ENCODE results near the gene TANC1.

Gene TANC1

DNA sequence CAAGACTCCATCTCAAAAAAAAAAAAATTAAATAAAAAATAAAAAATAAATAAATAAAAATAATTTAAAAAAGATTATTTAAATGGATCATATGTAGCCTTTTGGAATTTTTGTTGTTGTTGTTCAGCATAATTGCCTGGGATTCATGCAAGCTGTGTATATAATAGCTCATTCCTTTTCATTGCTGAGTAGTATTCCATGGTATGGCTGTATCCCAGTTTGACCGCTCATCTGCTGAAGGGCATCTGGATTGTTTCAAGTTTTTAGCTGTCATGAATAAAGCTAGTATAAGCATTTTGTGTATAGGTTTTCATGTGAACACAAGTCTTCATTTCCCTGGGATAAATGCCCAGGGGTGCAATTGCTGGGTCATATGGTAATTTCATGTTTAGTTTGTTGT, 6.4 kb upstream of the TANC1 start:
- DNase-seq (ENCODE audit: low read depth): no peak

DNA sequence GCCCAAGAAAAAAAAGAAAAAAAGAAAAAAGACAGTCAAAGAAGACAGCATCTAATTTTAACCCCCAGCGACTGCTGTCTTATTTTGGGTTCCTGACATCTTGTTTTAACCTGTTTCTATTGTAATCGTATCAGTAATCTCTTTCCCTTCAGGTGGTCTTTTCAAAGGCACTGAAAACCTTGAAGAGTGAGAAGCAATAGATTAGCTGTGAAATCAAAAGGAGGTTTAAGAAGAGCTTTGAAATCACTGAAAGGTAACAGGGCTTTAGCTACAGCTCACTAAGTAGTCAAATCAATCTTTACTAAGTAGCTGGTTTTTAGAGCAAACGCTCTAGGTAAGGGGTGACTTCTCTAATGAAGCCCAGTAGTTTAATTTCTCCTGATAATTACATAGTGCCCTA, 5.4 kb upstream of the TANC1 start:
- no peak for DNase-seq (ENCODE audit: low read depth)

DNA sequence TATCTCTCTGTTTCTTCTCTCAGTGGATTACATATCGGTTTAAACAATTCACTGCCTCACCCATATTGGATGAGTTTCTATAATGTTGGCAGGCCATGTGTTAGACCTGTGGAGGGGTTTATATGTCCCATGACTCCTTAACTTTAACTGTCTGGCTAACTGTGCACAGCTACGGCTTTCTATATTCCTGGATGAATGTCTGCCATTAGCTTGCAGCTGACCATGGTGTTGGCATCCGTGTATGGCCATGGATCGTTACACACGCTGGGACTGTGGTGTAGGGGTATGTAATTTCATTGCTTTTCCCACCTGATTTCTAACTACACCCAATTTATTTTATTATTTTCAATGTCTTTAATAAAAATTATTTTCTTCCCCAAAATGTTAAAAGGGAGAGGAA, 3.3 kb upstream of the TANC1 start:
- DNase-seq (ENCODE audit: low read depth): no peak

DNA sequence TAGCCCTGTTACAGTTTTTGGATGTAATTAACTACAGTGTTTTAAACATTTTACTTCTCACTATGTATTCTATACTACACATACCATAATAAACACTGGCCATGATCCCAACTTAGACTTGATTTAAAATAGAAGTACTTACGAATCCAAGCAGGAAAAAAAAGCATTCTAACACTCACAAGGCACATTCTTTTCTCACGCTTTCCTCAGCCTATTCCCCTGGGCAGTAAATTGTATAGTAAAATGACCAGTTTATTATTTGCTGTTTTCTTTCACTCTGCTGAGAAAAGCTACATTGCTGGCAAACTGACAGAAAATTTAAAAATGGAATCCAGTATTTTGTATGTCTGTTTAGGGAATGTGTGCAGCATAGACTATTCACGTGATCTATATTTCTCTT, 2.8 kb upstream of the TANC1 start:
- DNase-seq (ENCODE audit: low read depth): no peak

DNA sequence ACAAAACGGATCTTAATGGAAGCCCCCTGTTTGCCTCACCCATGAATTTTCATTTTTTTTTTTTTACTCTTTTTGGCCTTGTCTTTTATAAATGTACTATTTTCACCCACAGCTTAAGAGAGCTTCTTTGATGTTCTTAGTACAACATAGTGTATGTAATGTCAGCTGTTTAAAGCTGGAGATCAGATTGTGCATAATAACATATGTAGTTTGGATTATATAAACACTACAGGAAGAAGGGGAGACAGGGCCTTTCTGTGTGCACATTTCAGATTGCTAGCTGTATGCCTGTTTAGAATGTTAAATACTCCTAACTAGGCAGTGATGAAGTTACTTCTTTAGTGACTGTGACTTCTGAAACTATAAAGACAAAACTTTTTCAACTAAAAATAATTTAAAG, 2.1 kb upstream of the TANC1 start:
- DNase-seq (ENCODE audit: low read depth): no peak

DNA sequence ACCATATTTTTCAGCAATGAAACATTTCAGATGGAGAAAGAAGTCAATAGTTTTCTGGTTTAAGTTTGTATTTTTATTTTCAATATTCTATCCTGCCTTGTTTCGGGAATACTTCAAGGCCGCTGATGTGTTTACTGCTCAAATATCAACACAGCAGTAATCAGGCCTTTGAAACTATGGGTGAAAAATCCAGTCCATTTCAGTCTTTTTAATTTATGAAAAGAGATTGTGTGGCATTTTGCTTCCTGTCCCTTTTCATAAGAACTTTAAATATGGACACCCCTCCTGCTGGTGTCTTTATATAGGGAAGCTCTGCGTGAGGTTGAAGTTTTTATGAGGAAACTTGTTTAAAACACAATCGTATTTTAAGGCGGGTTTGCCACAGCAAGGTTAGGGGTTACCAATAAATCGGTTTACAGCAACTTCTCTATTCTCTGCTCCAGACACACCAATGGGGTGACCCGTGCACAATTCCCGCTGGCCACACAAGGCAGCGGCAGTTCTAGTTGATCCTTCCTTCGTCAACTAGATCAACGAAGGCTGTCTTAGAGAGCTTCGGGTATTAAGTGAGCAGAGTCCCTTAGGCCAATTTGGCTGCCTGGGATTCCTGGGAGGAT, 1.2 kb upstream of the TANC1 start:
- no peak for DNase-seq (ENCODE audit: low read depth)

DNA sequence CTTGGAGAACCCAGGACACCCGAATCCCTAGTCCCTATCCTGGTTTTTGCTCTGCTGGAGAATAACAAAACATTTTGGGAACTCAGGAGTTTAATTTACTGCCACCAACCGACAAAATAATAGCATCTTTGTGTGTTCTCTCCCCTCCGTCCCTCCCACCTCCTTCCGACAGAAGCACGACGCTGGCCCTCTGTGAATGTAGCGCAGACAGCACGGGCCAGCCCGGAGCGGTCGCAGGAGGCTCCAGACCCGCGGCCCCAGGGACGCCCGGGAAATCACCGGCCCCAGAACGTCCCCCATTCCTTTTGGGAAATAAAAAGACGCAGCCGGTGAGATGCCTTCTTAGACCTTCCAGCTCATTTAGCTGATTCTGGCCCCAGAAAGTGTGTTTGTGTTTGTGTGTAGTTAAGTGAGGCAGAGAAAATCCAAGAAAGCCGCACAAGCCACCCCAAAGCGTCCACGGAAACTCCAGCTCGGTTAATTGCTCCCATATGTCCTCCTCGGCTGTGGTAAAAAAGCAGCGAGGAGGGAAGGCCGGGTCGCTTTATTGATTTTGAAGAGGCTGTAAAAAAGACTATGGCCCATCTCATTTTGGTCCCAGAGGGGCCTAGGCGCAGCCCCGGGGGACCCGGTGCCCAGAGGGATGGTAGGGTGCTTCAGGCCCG, 577 bp upstream of the TANC1 start:
- DNase-seq (ENCODE audit: low read depth): no peak

DNA sequence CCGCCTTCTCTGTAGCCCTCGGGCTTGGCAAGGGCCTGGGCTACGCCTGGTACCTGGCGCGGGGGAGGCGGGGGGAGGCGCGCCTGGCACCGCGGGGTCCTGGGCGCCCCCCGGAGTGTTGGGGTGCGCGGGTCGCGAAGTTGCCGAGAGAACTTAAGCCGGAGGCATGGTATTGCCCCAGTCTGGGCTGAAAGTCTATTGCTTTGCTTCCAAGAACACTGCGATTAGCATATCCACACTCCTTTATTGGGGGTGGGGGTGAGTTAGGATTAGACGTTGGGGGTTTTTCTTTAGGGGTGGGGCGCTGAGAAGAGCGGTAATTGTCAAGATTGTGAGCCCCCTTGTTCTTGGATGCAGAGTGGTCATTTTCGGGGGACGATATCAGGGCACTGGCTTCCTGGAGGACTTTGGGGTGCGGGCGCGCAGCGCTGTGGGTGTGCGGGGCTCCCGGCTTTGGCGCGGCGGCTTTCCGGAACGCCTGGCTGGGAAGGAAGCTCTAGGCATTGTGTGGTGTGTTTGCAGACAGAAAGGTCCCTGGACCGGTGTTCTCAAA, 798 bp downstream of the TANC1 start:
- DNase-seq (ENCODE audit: low read depth): no peak

DNA sequence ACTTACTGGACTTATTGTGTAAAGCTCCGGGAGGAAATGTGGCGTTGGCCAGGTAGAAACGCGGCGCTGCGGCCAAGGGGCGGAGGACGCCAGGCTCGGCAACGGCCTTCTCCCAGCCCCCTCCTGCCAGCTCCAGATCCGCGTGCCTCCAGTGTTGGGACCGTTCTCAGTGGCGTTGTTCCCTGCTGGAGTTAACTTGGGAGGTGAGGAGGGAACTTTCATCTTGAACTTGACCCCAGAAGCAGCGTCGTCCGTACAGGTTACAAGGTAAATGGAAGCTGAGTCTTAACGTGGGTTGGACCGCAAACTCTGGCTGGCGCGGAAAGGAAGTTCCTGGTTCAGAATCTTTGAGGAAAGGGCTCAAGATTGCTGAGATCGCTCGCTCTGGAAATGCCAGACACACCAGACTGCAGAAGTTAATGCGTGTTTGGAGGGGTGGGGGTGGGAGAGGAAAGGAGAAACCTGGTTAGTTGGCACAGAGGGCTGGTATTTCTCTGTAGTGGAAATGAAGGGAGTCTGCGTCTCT, 1.3 kb downstream of the TANC1 start:
- no peak for DNase-seq (ENCODE audit: low read depth)

DNA sequence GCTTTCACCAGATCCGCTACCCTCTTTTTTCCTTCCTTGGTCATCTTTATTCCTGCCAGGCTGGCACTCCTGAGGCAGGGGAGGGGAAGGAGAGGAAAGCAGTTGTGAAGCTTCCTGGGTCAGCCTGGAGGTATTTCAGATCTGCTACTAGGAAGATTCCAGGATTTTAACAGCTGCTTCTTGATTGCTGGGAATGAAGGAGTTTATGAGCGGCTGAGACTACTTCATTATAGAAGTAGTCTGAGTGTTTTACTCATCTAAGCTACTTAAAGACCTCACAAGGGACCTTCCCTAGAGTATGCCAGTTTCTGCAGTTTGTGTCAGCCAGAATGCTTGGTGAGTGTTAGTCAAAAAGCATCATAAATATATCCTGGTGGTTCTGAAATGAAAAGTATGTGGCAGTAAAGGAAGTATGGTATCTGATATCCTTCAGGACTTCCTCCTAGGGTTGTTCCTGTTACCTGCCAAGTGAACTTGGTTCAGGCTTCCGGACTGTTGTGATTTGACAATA, 1.9 kb downstream of the TANC1 start:
- DNase-seq (ENCODE audit: low read depth): no peak

DNA sequence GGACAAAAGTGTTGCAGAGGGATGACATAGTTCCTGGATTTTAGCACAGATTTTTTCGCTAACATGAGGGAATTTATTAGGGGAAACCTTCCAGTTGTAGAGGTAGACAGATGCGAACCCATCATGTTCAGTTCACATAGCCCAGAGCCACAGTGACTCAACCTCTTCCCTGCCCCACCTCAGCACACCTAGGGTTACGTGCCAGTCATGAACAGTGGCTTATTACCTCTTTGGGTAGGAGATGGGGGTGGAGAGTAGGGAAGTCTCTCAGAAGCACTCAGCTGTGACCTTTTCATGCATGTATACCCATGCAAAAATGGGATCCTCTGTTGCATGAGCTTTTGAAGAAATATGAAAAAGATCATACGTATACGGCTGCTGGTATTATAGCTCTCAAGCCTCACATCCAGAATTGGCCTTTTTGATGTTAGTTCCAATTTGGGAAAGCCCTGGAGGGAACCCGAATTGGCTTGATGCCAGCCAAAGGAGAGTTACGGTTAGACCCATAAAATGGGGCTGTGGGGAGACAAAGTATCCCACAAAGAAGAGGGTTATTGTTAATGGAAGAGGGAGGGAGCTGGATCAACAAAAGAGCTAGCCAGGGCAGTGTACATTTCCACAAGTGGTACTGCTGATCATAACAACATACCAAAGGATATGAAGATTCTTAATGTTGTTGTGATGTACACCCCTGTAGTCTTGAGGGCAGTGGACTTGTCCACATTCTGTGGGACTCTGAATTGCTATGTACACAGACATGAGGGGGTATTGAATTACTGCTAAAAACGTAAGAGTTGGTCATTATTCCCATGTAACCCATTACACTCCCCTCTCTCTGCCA, 4.9 kb downstream of the TANC1 start:
- no peak for DNase-seq (ENCODE audit: low read depth)

DNA sequence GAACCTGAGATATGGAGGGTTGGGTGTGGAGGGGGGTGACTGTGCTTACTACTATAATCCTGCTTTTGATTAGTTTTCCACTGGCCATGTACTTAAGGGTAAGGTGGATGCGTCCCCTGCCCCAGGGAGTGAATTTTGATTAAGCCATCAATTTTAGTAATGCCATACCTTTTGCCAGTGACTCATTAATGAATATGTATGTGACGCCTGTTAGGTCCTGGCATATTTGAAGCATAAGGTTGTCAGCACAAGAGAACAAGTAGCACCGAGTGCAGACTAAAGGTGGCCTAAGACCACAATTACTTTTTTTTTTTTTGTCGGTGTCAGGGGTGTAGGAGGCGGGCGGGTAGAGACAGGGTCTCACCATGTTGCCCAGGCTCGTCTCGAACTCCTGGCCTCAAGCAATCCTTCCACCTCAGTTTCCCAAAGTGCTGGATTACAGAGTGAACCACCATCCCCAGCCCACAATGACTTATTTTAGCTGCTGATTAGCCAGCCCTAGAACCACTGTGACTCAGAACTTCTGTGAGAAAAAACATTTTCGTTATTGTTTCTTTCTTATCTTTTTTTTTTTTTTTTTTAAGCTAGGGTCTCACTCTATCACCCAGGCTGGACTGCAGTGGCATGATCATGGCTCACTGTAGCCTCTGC, 7.0 kb downstream of the TANC1 start:
- no peak for DNase-seq (ENCODE audit: low read depth)

DNA sequence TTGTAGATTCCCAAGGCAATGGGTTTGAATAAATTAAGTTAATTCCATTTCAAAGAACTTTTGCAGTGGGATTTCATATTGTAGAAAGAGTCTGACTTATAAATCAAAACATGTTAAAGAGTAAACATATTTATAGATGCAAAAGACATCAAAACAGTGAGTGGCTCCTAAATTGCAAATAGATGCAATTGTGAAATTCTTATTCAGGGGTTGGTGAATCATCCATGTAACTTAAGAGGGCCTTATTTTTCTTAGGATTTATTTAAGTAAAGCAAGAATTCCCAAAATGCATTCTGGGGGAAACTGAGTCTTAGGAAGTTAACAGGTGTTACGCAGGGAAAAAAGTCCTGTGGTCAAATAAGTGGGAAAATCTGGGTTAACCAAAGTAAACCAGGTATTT, 11.3 kb downstream of the TANC1 start:
- no peak for DNase-seq (ENCODE audit: low read depth)

DNA sequence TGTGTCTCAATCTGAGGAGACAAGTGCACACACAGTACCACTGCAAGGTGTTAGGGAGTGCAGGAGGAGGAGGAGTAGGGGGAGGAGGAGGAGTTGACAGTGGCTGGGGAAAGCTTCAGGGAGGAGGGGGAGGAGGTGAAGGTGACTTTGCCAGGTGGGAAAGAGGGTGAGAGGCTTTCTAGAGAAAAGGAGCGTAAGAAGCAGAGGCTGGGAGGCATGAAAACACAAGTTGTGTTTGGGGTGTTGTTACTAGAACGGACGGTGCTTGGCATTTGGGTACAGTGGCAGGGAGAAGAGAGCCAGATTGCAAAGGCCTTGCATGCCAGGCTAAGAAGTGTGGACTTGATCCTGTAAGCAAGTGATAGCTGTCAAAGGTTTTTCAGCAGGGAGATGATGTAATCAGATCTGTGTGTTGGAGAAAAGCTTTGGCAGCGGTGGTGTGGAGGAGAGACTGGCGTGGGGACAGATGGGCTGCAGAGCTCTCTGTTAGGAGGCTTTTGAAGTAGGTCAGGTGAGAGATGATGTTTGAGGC, 16.2 kb downstream of the TANC1 start:
- no peak for DNase-seq (ENCODE audit: low read depth)

DNA sequence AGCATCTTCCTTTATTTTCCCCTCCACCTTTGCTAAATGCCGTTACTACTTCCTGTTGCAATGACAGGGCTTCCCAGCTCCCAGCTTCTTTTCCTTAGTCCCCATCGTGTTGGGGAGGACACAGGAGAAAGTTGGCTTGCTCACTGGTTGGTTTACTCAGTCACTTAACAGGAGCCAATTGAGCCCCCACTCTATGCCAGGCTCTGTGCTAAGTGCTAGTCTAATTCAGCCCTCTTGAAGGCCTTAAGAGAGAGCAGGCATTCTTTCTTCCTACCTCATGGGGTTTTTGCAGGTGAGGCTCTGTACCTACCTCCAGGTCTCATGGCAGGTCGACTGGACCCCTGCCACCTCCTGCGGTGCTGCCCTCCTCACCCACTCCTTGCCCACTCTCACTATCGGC, 20.1 kb downstream of the TANC1 start:
- DNase-seq (ENCODE audit: low read depth): no peak

DNA sequence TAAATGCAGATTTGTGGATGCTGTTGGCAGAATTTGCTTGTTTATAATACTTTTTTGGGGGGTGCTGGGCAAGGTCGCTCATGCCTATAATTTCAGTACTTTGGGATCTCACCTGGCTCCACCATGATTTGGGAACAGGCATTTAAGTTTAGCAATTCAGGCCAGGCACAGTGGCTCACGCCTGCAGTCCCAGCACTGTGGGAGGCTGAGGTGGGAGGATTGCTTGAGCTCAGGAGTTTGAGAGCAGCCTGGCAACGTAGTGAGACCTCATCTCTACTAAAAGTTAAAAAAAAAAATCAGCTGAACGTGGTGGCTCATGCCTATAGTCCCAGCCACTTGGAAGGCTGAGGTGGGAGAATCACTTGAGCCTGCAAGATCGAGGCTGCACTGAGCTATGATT, 20.7 kb downstream of the TANC1 start:
- DNase-seq (ENCODE audit: low read depth): no peak

DNA sequence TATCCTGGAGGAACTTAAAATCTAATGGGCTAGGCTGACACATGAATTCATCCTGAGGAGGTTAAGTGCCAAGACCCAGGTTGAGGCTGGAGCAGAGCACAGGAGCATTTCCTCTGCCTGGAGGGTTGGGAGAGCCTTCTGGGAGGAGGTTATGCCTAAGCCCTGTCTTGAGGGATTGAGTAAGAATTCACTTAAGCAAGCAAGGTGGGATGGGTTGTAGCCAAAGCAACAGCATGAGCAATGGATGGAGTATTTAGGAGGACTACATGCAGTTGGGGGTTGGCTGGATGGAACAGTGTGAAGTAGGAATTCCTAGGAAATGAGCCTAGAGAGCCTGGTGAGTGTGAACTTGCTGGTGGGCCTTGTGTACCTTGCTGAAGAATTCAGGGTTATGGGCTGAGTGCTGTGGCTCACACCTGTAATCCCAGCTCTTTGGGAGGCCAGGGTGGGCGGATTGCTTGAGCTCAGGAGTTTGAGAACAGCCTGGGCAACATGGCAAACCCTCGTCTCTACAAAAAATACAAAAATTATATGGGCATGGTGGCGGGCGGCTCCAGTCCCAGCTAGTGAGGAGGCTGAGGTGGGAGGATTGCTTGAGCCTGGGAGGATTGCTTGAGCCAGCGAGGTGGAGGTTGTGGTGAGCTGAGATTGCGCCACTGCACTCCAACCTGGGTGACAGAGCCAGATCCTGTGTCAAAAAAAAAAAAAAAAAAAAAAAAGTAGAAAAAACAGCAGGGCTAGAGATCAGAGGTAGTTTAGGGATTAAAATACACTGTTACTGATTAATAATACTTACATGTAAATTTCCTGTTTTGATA, 22.2 kb downstream of the TANC1 start:
- DNase-seq (ENCODE audit: low read depth): no peak

DNA sequence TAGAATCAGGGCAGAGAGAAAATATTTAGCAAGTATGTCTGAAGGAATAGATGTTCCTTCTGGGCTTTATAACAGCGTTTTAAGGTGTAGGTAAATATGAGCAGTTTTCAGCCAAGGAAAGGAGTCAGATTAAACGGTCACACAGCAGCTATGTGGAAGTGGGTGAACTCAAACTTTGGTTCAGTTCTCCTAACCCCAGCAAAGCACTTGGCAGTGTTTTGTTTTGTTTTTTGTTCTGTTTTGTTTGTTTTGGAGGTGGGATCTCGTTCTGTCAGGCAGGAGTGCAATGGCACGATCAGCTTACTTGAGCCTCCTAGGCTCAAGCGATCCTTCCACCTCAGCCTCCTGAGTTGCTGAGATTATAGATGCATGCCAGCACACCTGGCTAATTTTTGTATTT, 24.6 kb downstream of the TANC1 start:
- no peak for DNase-seq (ENCODE audit: low read depth)

DNA sequence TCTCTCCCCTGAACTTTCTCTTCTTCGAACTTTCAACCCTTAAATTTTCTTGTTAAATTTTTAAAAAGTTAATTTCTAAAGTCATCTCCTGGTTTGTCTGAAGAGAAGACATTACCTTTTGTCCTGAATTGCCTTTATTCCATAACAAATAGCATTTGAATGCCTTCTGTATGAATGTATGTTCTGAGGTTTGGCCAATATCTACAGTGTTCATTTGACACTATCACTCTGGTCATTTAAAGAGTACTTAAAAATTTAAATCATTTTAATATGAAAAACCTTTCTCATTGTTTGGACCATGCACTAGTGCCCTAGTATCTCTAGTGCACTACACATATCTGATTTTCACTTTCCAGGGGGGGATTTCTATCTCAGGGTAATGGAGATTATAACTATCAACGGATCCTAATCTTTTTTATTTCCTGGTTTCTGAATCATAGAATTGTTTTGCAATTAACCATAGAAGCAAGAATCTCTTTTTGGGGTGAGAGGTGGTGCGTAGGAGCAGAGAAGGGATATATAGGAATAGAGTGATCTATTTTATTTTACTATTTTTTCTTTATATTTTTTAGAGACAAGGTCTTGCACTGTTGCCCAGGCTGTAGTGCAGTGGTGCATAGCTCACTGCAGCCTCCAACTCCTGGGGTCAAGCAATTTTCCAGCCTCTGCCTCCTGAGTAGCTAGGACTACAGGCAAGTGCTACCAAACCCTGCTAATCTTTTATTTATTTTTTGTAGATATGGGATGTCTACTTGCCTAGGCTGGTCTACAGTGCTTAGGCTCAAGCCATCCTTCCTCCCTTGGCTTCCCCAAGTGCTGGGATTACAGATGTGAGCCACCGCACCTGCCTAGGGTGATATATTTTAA, 25.5 kb downstream of the TANC1 start:
- DNase-seq (ENCODE audit: low read depth): no peak

All from T follicular helper cell (primary cell).